Measurements from ENCODE around the gene SHROOM3.
"Not testable (repeated sequence)": the region's sequence is repeated elsewhere in the genome, so short reads cannot be mapped to it uniquely, and the experiment has no call there.

The SHROOM3 gene

DNA sequence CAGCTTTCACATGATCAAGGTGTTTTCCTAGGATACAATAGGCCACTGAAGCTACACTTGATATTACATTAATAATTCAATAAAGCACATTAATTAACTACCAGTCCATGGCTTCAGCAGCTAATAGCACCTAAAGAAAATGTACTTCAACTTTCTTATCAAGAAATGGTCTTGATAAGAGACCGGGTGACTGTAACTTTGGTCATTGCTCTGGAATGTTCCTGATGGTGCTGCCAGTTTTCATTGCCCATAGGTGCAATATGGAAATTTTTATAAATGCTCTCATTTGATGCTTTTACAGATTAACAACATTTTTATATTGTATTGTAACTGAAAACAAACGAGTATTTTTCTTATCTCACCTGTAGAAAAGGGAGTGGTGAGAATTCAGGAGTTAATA, 165.4 kb downstream of the SHROOM3 start:
- no peak for DNase-seq

DNA sequence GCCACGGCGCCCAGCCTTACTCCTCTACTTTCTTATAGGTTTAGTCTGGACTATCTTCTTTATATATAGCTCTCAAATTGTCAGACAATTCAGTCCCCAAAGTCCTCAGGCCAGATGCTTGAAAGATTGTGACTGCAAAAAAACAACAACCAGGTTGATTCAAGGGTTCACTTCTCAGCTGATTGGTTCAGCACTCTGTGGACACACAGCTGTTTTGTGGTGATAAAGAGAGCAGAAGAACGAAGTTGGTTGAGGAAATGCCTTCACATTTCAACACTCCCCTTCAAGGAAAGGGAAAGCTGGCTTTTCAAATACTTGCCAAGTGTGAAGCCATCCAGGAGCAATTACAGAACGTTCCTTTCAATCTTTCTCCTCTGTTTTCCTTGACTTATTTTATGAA, 166.8 kb downstream of the SHROOM3 start:
- peak; percentile 77 for DNase-seq

DNA sequence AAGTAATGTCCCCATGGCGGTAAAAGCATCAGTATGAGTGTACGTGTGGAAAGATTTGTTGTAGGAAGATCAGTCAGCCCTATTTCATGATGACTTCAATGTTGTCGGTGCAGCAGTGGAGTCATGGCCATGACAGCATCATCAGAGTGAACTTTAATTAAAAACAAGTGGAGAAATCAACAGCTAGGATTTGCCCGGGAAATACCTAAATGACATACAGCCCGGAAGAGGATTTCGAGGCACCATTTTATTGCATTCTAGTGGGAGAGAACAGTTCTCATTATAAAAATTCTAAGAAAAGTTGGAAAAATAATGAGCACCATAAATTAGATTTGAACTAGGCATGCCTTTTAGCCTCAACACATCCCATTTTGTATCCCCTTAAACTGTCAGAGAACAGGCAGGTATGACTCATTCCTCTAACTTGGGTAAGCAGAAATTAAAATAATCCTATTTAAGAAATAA, 170.1 kb downstream of the SHROOM3 start:
- DNase-seq: no peak

DNA sequence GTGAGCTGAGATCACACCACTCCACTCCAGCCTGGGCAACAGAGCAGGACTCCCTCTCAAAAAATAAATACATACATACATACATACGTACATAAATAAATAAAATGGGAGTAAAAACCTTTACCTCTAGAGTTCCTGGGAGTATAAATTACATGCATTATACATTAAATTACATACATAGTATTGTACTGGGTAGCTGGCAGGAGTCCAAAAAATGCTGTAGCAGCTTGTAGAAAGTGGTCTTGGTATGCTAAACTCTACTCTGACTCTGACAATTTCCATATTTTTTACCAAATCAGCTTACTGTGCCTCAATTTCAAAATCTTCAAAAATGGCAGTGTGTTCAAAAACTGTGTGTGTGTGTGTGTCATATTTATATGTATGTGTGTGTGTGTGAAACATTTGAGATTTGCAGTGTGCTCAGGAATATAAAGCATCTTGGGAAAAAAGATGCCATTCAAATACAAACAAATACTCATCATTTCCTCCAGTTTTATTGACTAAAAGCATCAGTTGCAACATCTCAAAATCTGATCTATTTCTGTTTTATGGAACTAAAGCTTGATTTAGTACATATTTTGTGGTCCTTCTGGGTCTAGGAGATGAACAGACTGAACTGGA, 171.7 kb downstream of the SHROOM3 start:
- DNase-seq: peak; percentile 17

DNA sequence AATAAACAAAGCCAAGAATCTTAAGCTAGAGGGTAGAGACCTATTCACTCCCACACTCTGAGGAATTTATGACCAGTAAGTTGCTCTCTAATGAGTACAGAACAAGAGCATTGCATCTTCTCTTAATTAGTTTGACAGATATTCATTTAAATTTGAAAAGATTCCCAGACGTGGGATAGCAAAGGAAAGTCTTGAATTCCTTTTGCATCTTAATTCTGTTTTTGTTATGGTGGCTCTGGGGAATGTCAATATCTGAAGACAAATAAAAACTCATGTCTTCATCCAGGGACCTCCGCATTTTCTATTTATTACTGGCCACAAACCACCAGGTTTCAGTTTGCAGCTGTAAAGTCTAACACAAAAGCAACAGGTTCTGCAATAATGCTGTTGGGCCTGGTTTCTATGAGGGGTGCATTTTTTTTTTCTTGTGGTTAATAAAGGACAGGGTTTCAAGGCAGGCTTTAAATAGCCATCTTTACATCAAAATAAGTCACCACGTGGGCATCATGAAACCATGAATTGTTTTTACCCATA, 172.3 kb downstream of the SHROOM3 start:
- DNase-seq: peak; percentile 5

DNA sequence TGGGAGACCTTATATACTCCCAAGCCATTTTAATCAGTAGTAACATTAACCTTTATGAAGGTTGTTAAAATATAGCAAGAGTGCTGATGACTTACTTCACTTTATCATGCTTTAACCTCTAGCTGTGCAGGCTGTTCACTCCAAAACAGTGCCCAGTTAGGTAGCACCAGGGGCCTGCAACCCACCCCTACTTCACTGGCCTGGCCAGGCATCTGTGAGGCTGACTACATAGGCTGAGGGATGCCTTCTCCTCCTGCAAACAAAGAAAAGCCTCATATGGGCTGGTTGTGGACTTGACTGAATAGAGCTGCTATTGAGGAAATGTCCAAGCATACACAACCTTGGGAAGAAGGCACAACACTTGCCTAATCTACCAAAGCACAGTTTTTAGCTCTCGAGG, 172.8 kb downstream of the SHROOM3 start:
- no peak for DNase-seq

DNA sequence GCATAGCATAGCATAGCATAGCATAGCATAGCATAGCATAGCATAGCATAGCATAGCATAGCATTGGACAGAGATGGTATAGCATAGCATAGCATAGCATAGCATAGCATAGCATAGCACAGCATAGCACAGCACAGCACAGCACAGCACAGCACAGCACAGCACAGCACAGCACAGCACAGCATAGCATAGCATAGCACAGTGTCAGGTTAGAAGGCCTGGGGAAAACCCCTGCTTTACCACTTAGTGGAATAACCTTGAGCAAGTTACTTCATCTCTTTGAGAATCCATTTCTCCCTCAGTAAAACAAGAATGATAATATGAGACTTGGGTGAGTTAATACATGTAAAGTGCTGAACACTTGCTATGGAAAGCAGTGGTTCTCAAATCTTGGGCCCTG, 173.5 kb downstream of the SHROOM3 start:
- not testable (repeated sequence) for DNase-seq

DNA sequence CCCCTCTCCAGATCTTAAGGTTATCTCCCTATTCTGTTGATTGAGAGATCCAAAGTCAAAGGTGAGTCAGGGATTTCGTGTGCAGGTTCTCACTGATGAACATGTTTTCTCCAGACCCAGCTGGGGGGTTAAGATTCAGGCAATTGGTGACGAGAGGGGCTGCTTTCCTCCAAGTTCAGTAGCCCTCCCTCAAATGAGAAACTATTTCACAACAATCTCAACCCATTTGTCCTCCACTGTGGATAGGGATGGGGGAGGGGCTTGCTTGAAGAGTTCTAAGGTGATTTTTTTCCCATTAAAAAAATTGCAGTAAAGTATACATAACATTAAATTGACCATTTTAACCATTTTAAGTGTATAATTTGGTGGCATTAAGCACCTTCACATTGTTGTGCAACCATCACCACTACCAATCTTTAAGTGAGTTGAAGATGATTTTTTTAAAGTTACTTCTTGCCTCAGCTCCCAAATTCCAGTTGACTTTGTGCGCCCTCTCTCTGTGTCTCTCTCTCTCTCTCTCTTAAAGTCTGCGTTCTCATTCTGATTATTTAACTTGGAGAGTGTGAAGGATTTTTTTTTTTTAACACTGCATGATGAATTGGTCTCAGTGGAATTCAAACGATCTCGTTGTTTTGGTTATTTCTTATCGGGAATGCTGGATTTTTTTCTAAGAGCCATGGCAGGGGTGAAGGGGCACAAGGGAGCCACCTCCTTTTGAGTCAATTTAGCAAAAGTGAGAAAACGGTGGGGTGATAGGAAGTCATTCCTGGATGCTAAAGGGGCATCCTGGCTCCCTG, 175.9 kb downstream of the SHROOM3 start:
- DNase-seq: no peak

DNA sequence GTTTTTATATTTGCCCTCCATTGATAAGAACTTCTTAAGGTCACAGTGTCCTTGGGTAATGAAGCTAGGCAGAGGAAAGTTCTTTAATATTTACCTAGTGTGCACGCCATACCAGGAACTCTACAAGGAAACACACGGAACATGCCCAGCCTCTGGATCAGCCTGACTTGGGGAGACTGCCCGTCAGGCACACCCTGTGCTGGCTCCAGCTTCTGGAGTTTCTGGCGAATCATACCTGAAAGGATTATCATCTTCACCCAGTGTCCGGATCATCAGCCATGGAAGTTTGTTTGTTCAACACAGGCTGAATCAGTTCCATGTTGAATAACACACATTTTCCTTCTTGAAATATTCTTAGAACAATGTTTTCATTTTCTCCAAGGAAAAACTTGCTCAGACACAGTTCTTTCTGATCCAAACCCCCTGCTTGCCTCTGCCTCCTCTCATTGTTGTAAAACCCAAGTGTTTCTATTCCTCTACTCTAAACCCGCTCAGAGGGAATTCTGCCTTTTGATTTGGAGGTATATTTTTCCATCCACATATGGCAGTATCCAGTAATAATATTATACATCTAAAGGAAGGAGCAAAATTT, 176.7 kb downstream of the SHROOM3 start:
- no peak for DNase-seq

DNA sequence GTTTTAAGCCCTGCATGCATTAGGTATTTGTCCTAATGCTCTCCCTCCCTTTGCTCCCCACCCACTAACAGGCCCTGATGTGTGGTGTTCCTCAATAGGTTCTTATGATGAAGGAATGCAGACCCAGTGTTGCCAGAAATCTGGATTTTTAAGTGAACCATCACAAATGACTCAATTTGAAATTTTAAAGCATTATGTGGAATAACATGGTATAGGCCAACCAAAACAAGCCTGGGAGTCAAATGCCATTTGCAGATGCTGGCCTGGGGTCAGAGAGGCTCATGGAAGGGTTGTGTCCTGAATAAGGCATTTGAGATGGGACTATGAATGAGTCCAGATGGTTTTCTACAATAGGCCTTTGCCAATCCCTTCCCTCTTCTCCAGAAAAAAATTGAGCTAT, 179.6 kb downstream of the SHROOM3 start:
- DNase-seq: no peak

DNA sequence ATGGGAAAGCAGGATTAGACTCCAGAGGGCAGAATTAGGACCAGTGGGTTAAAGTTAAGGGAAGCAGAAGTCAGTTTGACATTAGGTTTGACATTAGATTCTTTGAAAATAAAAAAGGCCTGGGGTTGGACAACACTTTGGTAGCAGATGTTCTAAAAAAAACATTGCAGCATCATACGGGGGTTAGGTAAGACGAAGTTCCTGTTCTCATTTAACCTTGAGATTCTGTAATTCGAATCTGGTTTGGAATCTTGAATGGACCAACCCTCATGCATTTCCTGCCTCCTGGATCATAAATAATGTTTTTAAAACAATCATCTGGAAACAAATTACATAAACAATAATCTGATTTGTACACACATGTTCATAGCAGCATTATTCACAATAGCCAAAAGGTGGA, 181.0 kb downstream of the SHROOM3 start:
- no peak for DNase-seq

DNA sequence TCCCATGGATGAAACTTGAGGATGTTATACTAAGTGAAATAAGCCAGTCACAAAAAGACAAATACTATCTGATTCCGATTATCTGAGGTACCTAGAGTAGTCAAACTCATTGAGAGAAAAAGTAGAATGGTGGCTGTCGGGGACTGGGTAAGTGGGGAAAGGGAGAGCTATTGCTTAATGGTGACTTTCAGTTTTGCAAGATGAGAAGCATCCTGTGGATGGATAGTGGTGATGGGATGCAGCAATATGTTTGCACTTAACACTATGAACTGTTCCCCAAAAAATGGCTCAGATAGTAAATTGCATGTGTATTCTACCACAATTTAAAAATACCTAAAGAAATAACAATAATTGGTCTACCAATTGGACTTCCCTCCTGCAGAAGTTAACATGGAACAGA, 181.5 kb downstream of the SHROOM3 start:
- DNase-seq: no peak

DNA sequence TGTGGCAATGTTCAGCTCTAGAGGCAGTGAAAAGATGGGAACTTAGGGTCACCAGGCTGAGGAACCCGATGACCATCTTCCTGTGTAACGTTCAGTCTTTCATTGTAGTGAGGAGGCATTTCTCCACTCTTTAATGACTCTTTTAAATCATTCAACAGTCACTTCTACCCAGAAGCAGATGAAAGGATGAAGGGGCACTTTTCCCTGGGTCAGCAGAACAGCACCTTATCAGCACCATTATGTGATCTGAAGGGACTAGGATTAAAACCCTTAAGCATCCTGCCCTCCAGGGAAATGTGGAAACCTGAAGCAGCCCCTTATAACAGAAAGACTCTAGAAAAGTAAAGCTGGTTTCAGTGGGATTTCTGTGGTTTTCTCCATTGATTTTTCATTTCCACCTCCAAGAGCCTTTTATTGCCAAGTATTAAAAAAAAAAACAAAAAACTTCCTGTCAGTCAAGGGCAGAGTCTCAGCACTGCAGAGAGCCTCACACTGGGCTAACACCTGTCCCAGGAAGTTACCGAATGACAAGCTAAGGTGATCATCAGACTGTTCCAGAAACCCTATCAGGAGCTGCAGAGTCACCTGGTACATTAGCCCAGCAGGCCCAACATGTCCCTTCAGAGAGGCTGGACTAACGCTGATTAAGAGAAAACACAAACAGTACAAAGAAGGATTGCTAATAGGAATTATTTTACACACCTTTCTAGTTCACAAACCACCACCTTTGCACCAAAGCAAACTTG, 185.9 kb downstream of the SHROOM3 start:
- no peak for DNase-seq

DNA sequence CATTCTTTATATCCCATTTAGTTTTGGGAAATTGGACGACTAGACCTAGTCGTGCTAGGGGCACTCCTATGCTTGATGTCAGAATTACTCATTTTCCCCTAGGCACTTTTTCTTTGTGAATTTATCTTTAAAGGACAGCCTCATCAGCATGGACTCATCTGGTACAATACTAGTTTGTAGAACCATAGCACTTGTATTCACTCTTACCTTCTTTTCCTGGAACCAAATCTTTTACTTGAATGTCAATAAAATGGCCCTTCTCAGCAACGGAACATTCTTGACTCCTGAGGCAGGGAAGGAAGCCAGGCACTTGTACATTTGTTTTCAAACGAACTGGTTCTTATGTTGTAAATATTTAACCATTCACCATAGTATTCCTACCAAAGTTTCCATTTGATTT, 187.1 kb downstream of the SHROOM3 start:
- DNase-seq: no peak

DNA sequence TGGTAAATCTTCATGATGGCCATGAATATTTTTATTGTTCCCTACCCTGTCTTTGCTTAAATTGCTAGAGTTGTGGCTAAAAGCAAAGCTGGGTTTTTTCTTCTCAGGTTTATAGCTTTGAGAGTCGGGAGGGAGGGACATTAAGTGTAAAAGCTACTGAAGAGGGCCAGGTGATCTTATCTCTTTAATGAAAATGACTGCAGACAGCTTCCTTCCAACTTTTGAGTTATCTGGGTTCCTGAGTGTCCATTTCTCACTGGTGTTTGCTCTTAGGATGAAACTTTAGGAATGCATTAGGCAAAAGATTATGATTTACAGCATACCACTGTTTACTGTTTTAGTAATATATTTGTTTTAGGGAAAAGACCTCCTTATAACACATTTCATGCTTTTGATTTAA, 187.7 kb downstream of the SHROOM3 start:
- DNase-seq: no peak

DNA sequence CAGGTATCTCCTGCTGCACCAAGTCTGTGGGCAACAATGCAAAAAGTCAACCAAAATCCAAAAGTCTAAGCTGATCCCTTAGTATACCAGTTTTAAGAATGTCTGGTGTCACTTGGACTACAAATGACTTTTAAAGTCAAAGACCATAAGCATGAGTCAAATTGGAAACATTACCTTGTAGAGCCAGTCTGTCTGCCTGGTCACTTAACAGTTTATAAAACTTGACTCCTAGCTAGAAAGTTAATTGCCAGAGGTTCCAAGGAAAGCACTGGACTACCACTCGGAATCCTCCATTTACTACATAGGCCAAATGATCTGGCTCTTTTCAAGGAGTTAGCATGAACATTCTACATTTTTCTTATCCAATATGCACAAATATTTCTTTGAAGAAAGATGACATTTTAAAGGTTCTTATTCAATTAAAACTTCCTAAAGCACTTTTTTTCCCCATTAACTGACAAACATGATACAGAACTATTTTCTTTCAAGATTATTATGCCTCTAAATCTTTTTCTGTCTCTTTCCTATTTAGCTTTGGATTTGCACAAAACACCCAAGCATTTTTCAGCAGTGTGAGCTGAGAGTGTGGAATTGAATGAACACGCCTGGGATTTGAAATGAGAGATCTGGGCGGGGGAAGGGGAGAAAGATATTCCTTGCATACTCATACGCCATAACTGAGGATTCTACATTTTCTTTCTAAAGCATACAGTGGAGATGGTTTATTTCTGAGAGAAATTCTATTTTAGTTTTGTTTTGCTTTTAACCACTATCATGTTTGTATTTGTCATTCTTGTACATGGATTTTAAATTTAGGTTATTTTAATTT, 188.4 kb downstream of the SHROOM3 start:
- DNase-seq: no peak

DNA sequence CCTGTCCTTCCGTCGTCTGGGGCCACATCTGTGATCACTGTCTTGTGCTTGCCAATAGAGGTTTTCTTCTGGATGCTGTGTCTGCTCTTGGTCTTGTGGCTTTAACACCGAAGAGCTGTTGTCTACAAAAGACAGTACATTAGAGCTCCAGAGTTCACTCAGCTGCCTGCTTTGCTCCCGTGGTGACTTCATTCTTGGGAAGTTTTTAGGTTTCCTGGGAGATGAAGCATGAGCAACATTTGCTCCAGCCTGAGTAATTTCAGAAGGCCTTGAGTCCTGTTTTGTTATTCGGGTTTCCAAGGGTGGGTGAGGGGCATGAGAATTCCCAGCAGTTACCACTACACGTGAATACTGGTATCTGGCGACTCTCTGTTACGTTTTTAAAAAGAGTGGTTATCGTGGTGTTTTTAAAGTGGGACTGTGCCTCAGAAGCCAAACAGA, 189.2 kb downstream of the SHROOM3 start:
- DNase-seq: no peak

DNA sequence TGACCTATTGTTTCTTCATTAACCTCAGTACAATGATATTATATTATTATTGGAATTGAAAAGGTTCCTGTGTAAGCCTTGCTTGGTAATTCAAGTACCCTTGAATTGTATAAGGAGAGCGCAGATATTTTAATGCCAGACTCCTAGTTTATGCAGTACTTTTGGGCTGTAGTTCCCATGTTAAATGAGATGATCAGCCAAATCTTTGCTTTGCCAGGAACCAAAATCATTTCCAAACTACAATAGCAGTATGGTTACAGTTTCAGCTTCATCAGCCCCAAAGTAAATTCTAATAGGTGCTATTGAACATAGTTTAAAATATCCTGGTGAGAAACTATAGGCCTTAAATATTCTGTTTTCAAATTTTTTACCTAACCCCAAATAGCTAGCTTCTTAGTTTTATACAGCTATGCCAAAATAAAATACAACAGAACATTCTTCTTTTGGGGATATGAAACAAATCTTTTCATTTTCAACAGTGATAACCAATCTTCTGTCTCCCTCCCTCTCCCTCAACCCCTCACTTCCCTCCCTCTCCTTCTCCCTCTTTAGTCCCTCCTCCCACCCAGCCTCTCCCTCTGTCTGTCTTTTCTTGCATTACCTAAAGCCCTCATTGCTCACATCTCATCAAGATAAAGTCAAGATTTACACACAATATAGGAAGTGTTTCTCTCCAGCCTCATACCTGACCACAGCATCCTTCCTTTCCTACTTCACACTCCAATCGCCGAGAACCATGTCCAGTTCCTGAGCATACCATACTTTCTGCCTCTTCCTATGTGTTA, 190.1 kb downstream of the SHROOM3 start:
- no peak for DNase-seq

DNA sequence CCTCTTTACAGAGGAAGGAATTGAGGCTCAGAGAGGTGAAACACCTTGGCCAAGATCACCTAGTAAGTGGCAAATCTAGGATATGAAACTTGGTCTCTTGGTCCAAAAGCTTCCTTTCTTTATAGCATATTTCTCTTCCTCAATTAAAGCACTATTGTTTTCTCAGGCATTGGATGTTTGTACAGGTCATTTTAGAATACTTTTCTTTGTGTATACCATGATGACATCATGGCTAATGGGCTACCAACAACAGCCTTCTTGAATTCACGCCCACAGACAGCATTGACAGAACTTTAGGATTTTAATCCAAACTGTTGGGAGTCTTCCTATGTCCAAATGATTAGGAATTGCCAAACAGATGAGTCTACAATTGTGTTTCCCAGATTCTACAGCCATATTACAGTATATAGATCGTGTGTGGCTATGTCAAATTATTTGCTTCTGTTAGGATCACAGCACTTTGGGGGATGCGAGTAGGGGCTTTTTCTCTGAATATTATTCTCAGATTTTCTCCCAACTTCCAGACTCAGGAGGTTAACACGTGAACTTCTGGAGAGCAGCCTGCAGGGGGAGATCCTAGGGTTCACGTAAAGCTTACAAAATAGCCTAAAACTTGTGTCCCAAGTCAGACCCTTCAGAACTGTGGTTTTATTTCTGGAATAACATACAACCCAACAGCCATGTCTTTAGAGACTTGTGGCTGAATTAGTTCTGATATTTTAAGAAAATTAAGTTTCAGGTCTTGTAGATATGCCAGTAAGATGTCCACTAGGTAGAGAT, 191.8 kb downstream of the SHROOM3 start:
- DNase-seq: peak; percentile 14

DNA sequence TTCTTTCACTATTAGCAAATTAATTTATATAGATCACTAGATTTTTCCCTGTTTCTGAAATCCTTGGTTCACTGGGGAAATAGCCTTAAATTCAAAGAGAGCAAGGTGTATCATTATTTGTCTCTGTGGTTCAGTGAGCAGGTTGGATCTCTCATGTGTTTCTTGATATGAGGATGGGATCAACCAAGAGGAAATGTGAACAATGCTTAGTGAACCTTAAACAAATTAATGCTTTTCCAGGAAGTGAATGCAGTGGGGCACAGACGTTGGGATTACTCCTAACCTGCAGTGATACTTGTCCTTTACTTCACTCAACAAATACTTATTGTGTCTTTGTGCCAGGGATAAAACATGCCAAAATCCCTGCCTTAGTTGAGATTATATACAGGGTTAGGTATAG, 193.2 kb downstream of the SHROOM3 start:
- DNase-seq: no peak

DNA sequence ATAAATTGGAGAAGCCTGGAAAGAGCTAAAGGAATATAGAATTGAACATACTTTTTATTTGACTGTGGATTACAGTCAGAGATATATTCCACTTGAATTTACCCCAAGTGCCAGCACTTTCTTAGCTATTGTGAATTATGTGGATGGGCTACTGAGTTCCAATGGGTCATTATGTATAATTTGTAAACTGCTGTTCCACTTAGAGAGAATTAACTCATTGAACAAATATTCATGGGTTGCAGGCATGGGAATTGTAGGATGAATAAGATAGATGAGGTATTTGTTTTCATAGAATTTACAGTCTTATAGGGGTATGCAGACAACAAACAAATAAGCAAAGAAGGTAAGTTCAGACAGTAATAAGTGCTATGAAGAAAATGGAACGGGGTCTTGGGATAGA, 195.7 kb downstream of the SHROOM3 start:
- DNase-seq: no peak
